ENCODE measurements around the gene PCDHB12.
"Not testable (repeated sequence)": the region's sequence is repeated elsewhere in the genome, so short reads cannot be mapped to it uniquely, and the experiment has no call there.

Gene PCDHB12

GRCh38 chr5:141210849-141211248 lies 2.3 kb downstream of the PCDHB12 start:
- not testable (repeated sequence) for DNase-seq

- DNase-seq: not testable (repeated sequence)
Measured at GRCh38 chr5:141213656-141214339, 5.3 kb downstream of the PCDHB12 start, which contains the start of gene PCDHB13. TSS of gene PCDHB13 (plus strand) at chr5:141213919. CDS start at chr5:141214124, 205 bp downstream.

GRCh38 chr5:141214583-141214982 lies 6.1 kb downstream of the PCDHB12 start:
- DNase-seq: not testable (repeated sequence)

GRCh38 chr5:141215504-141215903 lies 7.0 kb downstream of the PCDHB12 start:
- not testable (repeated sequence) for DNase-seq

GRCh38 chr5:141216035-141216434 lies 7.5 kb downstream of the PCDHB12 start:
- DNase-seq: not testable (repeated sequence)

GRCh38 chr5:141223112-141223783 lies 14.7 kb downstream of the PCDHB12 start, which contains the start of gene PCDHB14:
TSS of gene PCDHB14 (plus strand) at chr5:141223343. CDS start at chr5:141223506, 163 bp downstream.
- DNase-seq: no peak

GRCh38 chr5:141224844-141225243 lies 16.3 kb downstream of the PCDHB12 start:
- DNase-seq: not testable (repeated sequence)

- not testable (repeated sequence) for DNase-seq
Measured at GRCh38 chr5:141225421-141225820, 16.9 kb downstream of the PCDHB12 start.

- peak; percentile 34 for DNase-seq
Measured at GRCh38 chr5:141234109-141234667, 25.7 kb downstream of the PCDHB12 start.

GRCh38 chr5:141235922-141236321 lies 27.4 kb downstream of the PCDHB12 start:
- not testable (repeated sequence) for DNase-seq

- DNase-seq: no peak
Measured at GRCh38 chr5:141236516-141237313, 28.2 kb downstream of the PCDHB12 start.

- DNase-seq: no peak
Measured at GRCh38 chr5:141241496-141241895, 33.0 kb downstream of the PCDHB12 start.

GRCh38 chr5:141245250-141245717 lies 36.8 kb downstream of the PCDHB12 start, which contains the start of gene PCDHB15:
TSS of gene PCDHB15 (plus strand) at chr5:141245395. CDS start at chr5:141245579, 184 bp downstream.
- DNase-seq: peak; percentile 22

GRCh38 chr5:141246971-141247370 lies 38.5 kb downstream of the PCDHB12 start:
- DNase-seq: not testable (repeated sequence)

GRCh38 chr5:141247434-141247833 lies 38.9 kb downstream of the PCDHB12 start:
- not testable (repeated sequence) for DNase-seq

- no peak for DNase-seq
Measured at GRCh38 chr5:141250576-141250975, 42.1 kb downstream of the PCDHB12 start.

- no peak for DNase-seq
Measured at GRCh38 chr5:141258464-141258863, 49.9 kb downstream of the PCDHB12 start.

GRCh38 chr5:141258948-141259347 lies 50.4 kb downstream of the PCDHB12 start:
- DNase-seq: no peak

- no peak for DNase-seq
Measured at GRCh38 chr5:141260458-141261237, 52.1 kb downstream of the PCDHB12 start.

- no peak for DNase-seq
Measured at GRCh38 chr5:141261238-141261546, 52.7 kb downstream of the PCDHB12 start.

Measured in femur (tissue), 1 donor.